ENCODE results near the gene CENPL.
A peak's percentile ranks its signal among the peaks of the same experiment; 100 is the strongest.

The CENPL gene, protein sequence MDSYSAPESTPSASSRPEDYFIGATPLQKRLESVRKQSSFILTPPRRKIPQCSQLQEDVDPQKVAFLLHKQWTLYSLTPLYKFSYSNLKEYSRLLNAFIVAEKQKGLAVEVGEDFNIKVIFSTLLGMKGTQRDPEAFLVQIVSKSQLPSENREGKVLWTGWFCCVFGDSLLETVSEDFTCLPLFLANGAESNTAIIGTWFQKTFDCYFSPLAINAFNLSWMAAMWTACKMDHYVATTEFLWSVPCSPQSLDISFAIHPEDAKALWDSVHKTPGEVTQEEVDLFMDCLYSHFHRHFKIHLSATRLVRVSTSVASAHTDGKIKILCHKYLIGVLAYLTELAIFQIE

DNA sequence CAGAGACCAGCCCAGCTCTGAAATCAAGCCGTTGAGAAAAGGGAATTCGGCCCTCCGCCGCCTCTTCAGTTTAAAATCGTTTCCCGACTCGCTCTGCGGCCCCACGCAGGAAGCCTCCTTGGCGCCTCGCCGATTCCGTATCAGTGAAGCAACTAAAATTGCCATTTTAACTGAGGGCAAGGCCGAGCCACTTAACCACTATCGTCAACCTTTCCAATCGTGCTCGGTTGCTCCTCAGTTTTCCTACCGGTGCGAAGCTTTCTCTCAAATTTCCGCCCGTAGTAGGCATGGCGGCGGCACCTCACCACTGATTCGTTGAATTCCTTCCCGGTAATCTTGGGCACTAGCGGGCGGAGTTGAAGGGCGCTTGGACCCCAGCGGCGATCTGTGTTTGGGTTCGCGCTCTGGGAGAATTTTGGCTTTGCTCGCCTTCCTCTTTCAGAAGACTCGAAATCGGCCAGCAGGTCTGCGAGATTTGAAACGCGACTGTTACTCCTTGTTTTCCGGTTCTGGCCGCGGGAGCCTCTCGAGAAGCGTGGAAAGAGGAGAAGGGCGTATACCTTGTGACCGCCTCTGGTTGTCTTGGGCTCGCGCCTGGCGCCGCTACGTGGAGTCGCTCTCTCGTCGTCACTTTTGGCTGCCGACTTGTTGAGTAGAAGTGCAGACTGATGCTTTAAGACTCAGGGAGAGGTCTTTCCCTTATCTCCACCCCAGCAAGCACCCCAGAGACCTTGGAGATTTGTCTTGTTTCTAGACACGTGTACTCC, at the start of gene CENPL, which contains the start of gene DARS2:
CENPL (minus strand) TSS at position 569 of the 767 bp plus-strand sequence. CDS start 13,584 bp downstream, outside the sequence.
DARS2 (plus strand) TSS at position 359 of the 767 bp plus-strand sequence. CDS start 557 bp downstream, outside the sequence.
- DNase-seq (ENCODE audit: low read depth): peak; percentile 96
- H3K4me3 ChIP-seq (ENCODE audit: low read depth, low read length): peak within 1 kb of the TSS; percentile 90
- TF ChIP-seq, protein P1, sequence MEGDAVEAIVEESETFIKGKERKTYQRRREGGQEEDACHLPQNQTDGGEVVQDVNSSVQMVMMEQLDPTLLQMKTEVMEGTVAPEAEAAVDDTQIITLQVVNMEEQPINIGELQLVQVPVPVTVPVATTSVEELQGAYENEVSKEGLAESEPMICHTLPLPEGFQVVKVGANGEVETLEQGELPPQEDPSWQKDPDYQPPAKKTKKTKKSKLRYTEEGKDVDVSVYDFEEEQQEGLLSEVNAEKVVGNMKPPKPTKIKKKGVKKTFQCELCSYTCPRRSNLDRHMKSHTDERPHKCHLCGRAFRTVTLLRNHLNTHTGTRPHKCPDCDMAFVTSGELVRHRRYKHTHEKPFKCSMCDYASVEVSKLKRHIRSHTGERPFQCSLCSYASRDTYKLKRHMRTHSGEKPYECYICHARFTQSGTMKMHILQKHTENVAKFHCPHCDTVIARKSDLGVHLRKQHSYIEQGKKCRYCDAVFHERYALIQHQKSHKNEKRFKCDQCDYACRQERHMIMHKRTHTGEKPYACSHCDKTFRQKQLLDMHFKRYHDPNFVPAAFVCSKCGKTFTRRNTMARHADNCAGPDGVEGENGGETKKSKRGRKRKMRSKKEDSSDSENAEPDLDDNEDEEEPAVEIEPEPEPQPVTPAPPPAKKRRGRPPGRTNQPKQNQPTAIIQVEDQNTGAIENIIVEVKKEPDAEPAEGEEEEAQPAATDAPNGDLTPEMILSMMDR (IDR thresholded peaks at IDR 0.05; ENCODE audit: low read depth, low read length, missing control alignments): no peak

DNA sequence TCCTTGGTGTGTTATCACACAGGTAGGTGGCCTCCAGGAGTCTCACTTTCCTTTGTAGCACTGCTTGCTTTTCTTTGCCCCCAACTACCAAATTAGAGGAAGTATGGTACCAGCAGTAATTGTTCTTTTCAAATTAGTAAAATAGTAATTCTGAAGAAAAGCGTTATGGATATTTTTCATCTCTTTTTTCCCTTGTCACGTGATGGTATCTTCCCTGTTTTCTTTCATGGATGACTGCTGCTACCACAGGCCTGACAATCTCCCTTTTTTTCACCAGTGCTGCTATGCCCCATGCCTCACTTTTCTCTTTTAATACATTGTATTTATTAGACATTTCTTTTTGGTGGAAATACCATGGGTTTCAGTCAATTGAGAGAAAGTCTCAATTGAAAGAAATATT, 46.8 kb upstream of the CENPL start:
- TF ChIP-seq, protein P1 (IDR thresholded peaks at IDR 0.05; ENCODE audit: low read depth, low read length, missing control alignments): no peak
- no peak for DNase-seq (ENCODE audit: low read depth)
- no peak overlapping the region for H3K4me3 ChIP-seq (ENCODE audit: low read depth, low read length)

DNA sequence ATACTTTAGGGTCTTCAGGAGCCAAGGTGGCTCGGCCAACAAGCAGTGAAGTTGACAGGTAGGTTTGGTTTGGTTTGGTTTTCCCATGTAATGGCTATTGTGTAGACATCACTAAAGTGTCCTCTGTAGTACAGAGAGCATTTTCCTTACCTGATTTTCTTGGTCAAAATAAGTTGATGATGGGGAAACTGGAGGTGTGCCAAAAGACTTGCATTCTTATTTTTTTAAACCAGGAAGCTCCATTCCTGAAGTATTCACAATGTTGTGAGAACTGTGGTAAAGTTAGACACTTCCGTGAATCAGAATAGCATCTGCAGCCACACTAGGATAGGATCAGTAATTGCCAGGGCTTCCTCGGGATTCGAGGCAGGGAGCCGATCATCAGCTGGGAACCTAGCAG, 46.4 kb upstream of the CENPL start:
- DNase-seq (ENCODE audit: low read depth): no peak
- no peak overlapping the region for H3K4me3 ChIP-seq (ENCODE audit: low read depth, low read length)
- TF ChIP-seq, protein P1 (IDR thresholded peaks at IDR 0.05; ENCODE audit: low read depth, low read length, missing control alignments): no peak

DNA sequence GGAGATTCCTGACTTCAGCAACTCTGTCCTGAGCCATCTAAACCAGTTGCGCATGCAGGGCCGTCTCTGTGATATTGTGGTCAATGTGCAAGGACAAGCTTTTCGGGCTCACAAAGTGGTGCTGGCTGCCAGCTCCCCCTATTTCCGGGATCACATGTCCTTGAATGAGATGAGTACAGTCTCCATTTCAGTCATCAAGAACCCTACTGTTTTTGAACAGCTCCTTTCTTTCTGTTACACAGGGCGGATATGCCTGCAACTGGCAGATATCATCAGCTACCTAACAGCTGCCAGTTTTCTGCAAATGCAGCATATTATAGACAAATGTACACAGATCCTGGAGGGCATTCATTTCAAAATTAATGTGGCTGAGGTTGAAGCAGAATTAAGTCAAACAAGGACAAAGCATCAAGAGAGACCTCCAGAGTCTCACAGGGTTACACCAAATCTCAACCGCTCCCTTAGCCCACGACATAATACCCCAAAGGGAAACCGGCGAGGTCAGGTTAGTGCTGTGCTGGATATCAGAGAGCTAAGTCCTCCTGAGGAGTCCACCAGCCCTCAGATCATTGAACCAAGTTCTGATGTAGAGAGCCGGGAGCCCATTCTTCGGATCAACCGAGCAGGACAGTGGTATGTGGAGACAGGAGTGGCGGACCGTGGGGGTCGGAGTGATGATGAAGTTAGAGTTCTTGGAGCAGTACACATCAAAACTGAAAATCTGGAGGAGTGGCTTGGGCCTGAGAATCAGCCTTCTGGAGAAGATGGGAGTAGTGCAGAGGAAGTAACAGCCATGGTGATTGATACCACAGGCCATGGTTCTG, 45.8 kb upstream of the CENPL start:
- TF ChIP-seq, protein P1 (IDR thresholded peaks at IDR 0.05; ENCODE audit: low read depth, low read length, missing control alignments): no peak
- peak overlapping the region; percentile 20 for H3K4me3 ChIP-seq (ENCODE audit: low read depth, low read length)
- DNase-seq (ENCODE audit: low read depth): peak; percentile 67

DNA sequence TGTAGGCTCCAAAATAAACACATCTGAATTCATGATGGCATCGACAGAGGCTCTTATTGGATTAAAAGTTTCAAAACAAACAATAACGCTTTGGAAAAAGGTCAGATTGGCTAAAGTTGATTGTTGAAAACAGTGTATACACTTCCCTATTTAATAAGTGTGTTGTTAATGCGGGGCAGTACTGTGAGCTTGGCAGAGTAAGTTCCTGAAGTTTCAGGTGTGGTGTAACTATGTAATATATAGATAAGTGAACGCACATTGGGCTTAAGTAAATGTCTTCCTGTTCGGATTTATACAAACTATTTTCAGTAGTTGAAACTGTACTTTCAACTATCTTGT, 44.3 kb upstream of the CENPL start:
- DNase-seq (ENCODE audit: low read depth): no peak
- peak overlapping the region; percentile 78 for H3K4me3 ChIP-seq (ENCODE audit: low read depth, low read length)
- TF ChIP-seq, protein P1 (IDR thresholded peaks at IDR 0.05; ENCODE audit: low read depth, low read length, missing control alignments): no peak

DNA sequence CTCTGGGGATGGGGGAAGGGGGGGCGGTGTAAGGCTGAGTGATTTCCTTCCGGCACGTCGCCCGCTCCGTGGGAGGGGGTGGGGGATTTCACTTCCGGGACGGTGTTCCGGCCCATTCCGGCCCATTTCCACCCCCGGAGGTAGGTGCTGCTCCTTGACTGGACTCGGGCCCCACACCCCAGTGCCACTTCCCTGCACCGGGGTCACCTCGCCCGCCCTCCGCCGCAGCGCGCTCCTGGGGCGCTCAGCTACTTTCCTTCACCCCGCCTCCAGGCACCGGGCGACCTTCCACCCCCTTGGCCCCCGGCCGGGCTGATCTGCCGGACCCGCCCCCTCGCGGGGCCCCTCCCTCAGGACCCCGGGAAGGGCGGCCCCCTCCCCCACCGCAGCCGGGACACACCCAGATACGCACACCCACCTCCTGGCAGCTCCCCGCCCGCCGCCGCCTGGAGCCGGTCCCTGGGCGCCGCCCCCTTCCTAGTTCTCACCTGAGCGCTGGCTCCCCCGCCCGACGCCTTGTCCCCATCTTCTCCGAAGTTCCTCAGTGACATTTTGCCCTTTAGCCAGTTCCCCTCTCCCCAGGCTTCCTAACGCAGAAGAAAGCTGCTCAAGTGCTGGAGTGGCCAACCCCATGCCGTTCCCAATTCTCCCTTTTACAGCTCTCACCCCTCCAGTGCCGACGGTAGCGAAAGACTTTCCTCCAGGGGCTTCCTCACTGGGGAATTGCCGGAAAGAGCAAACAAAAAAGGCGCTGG, 43.8 kb upstream of the CENPL start, which contains the start of gene ZBTB37:
ZBTB37 (plus strand) TSS at position 115 of the 755 bp plus-strand sequence. CDS start 1,846 bp downstream, outside the sequence.
- H3K4me3 ChIP-seq (ENCODE audit: low read depth, low read length): peak within 1 kb of the TSS; percentile 93
- DNase-seq (ENCODE audit: low read depth): no peak
- TF ChIP-seq, protein P1 (IDR thresholded peaks at IDR 0.05; ENCODE audit: low read depth, low read length, missing control alignments): no peak
